A549 (cell line): ENCODE measurements around the gene ST14. TPM values are rescaled to one million over a fixed set of nuclear protein-coding genes. Genes with fewer than 3 reads are reported as not detected.

Experiments used
- ATAC-seq, 2 experiments: fragments of 200-7000 bp in 1 of 2; fragments of >200 bp in 1 of 2; cut with Nextera tagmentation in 1 of 2; cut with Tn5 transposase in 1 of 2; 3 replicates each; pipeline versions ENCODE4 v1.8.0 to v1.9.1; 2018 to 2020; ENCODE audit warnings: mild to moderate bottlenecking in 1 of 2, moderate library complexity in 1 of 2
- CTCF ChIA-PET: fragments of 300-600 bp; sonication (Branson Sonifier 250); formaldehyde crosslinking; extraction: SDS; loops from one replicate; lab custom pipeline; 2021; ENCODE audit warnings: antibody characterized with exemption, inconsistent platforms; lab: Yijun Ruan, JAX
- POLR2A ChIA-PET: fragments of 350-600 bp; formaldehyde crosslinking; extraction: SDS; loops from one replicate; lab custom pipeline; 2021; ENCODE audit warnings: antibody characterized with exemption, inconsistent platforms; lab: Yijun Ruan, JAX
- DNase-seq, 2 experiments: peaks; one replicate each; pipeline versions ENCODE4 v3.0.0 to v3.0.0-alpha.2; 2011 to 2016; ENCODE audit warnings: low read depth in 1 of 2, low spot score in 1 of 2
- FAIRE-seq: peaks from 2 replicates; lab custom pipeline; 2011; peaks lifted over from hg19 to GRCh38; lab: Jason Lieb, UNC
- H3K27ac ChIP-seq, 2 experiments: fragments of >200 bp; sonication (Bioruptor Twin); formaldehyde crosslinking; 3 replicates each; pipeline ENCODE4 v1.5.1; 2016 to 2017
- H3K4me1 ChIP-seq: fragments of >200 bp; sonication (Bioruptor Twin); formaldehyde crosslinking; 3 replicates; pipeline ENCODE4 v1.6.1; 2016
- H3K4me2 ChIP-seq: fragments of >200 bp; sonication (Bioruptor Twin); formaldehyde crosslinking; 3 replicates; pipeline ENCODE4 v1.6.1; 2016
- H3K4me3 ChIP-seq: fragments of >200 bp; sonication (Bioruptor Twin); formaldehyde crosslinking; 3 replicates; pipeline ENCODE4 v1.5.1; 2016
- H3K9me3 ChIP-seq: fragments of >200 bp; sonication (Bioruptor Twin); formaldehyde crosslinking; 3 replicates; pipeline ENCODE4 v1.6.1; 2016
- CBX8 ChIP-seq: fragments of 200-600 bp; sonication (generic); IDR thresholded peaks from 2 replicates; pipeline ENCODE4 v1.6.1; 2016
- CHD2 ChIP-seq: fragments of 150-350 bp; IDR thresholded peaks from 2 replicates; pipeline ENCODE4 v1.6.1; 2014; ENCODE audit warnings: low read length; ENCODE audit not compliant: partially characterized antibody
- EHF ChIP-seq: fragments of 250-450 bp; sonication (Bioruptor Pico); IDR thresholded peaks from 2 replicates; pipeline ENCODE4 v1.5.0; 2020; ENCODE audit warnings: mild to moderate bottlenecking
- FOSL2 ChIP-seq, 2 experiments: fragments of 450-650 bp in 1 of 2; fragments of >200 bp in 1 of 2; sonication (Bioruptor Twin) in 1 of 2; formaldehyde crosslinking; IDR thresholded peaks; 2 replicates each; pipeline versions ENCODE4 v1.5.0 to v1.6.1; 2016 to 2020; ENCODE audit warnings: mild to moderate bottlenecking in 1 of 2, moderate library complexity in 1 of 2
- HOXB5 ChIP-seq: fragments of 250-450 bp; sonication (Bioruptor Pico); IDR thresholded peaks from 2 replicates; pipeline ENCODE4 v1.5.0; 2020; ENCODE audit warnings: mild to moderate bottlenecking, moderate library complexity
- JUN ChIP-seq, 2 experiments: fragments of >200 bp; sonication (Bioruptor Twin); formaldehyde crosslinking; IDR thresholded peaks; 2 replicates in 1 of 2; 3 replicates in 1 of 2; pipeline ENCODE4 v1.6.1; 2016 to 2017
- NFE2L2 ChIP-seq: fragments of 150-350 bp; conservative IDR thresholded peaks from 2 replicates; pipeline ENCODE4 v1.6.1; 2014; ENCODE audit warnings: low read length
- PHF8 ChIP-seq: fragments of 200-600 bp; sonication (generic); IDR thresholded peaks from 2 replicates; pipeline ENCODE4 v1.6.1; 2016; ENCODE audit warnings: low read depth, mild to moderate bottlenecking, antibody characterized with exemption, moderate library complexity, borderline replicate concordance
- RARB ChIP-seq: fragments of 250-450 bp; sonication (Bioruptor Pico); IDR thresholded peaks from 2 replicates; pipeline ENCODE4 v1.8.0; 2021; ENCODE audit warnings: mild to moderate bottlenecking, moderate library complexity
- RCOR1 ChIP-seq: fragments of 150-350 bp; IDR thresholded peaks from 2 replicates; pipeline ENCODE4 v1.6.1; 2014; ENCODE audit warnings: antibody characterized with exemption, low read length, low read depth
- SMC3 ChIP-seq: fragments of >200 bp; sonication (Bioruptor Twin); formaldehyde crosslinking; IDR thresholded peaks from 3 replicates; pipeline ENCODE4 v1.6.1; 2018; ENCODE audit warnings: inconsistent platforms
- SREBF2 ChIP-seq: fragments of 450-650 bp; IDR thresholded peaks from 2 replicates; pipeline ENCODE4 v1.6.1; 2014; ENCODE audit warnings: mild to moderate bottlenecking, moderate library complexity
- ZNF302 ChIP-seq: fragments of 250-450 bp; sonication (Bioruptor Pico); IDR thresholded peaks from 2 replicates; pipeline ENCODE4 v1.9.0; 2021; ENCODE audit warnings: inconsistent platforms, mild to moderate bottlenecking, moderate library complexity
- WGBS: methylation state at CpG from one replicate; pipeline ENCODE4 v1.1.6; 2017; ENCODE audit errors: missing lambda C conversion rate; 5-methylcytosine and 5-hydroxymethylcytosine counted together
- polyA plus RNA-seq, 4 experiments: library from polyadenylated mRNA; depleted of rRNA in 3 of 4; stranded (reverse); fragments of >200 nt; fragmentation: RNase III in 1 of 4; extraction: RNeasy Plus Mini Kit Qiagen cat#74134 plus additional on column Dnase treatment in 1 of 4; gene quantifications; 2 replicates in 3 of 4; 3 replicates in 1 of 4; pipeline ENCODE4 v1.2.3, GENCODE V29; 2011 to 2017
- TF ChIP-seq, protein P1 (sequence below): fragments of 150-350 bp; IDR thresholded peaks from 2 replicates; pipeline ENCODE4 v1.6.1; 2014; ENCODE audit warnings: low read depth, mild to moderate bottlenecking, low read length
- TF ChIP-seq, protein P2 (sequence below): fragments of 250-450 bp; sonication (Bioruptor Pico); IDR thresholded peaks from 2 replicates; pipeline ENCODE4 v1.5.0; 2021; ENCODE audit warnings: mild to moderate bottlenecking, moderate library complexity, borderline replicate concordance
- TF ChIP-seq, protein P3 (sequence below): fragments of >200 bp; sonication (Bioruptor Twin); formaldehyde crosslinking; IDR thresholded peaks from 3 replicates; pipeline ENCODE4 v1.6.1; 2016
- TF ChIP-seq, protein P4 (sequence below): IDR thresholded peaks from 2 replicates; pipeline ENCODE4 v1.6.1; 2012; ENCODE audit warnings: low read depth, borderline replicate concordance
- TF ChIP-seq, protein P5 (sequence below): fragments of 250-450 bp; sonication (Bioruptor Pico); IDR thresholded peaks from 2 replicates; pipeline ENCODE4 v1.5.0; 2020; ENCODE audit warnings: low read depth, mild to moderate bottlenecking, moderate library complexity

ST14 gene
- polyA plus RNA-seq, 2 of the 4 experiments (the other 2 are of a cell fraction): 0.05 to 0.17 TPM

DNA sequence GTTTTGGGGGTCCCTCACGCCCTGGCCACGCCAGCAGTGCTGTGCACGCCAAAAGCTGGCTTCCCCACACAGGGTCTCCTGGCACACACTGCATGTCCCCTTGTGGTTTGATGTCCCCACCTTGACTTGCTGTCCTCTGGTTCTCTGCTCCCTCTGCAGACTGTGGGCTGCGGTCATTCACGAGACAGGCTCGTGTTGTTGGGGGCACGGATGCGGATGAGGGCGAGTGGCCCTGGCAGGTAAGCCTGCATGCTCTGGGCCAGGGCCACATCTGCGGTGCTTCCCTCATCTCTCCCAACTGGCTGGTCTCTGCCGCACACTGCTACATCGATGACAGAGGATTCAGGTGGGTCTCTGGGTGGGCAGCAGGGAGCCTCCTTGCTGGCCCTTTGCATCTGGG lies 40.2 kb downstream of the ST14 start:
- ATAC-seq (no peak), FAIRE-seq (no peak), DNase-seq (no peak)
- H3K9me3 ChIP-seq: no peaks in the 10 kb centered on the region
- no peaks in the 10 kb centered on the region for H3K4me1 ChIP-seq
- no peak overlapping the region for H3K4me3 ChIP-seq
- H3K4me2 ChIP-seq: no peak overlapping the region
- TF ChIP-seq FOSL2 (IDR thresholded peaks at IDR 0.05): no peak
- no peak for TF ChIP-seq FOSL2 (CRISPR knock-in tag; IDR thresholded peaks at IDR 0.05)
- no peak for TF ChIP-seq CBX8
- no peak for TF ChIP-seq JUN (IDR thresholded peaks at IDR 0.05)
- TF ChIP-seq, protein P1, sequence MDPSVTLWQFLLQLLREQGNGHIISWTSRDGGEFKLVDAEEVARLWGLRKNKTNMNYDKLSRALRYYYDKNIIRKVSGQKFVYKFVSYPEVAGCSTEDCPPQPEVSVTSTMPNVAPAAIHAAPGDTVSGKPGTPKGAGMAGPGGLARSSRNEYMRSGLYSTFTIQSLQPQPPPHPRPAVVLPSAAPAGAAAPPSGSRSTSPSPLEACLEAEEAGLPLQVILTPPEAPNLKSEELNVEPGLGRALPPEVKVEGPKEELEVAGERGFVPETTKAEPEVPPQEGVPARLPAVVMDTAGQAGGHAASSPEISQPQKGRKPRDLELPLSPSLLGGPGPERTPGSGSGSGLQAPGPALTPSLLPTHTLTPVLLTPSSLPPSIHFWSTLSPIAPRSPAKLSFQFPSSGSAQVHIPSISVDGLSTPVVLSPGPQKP: no peak
- no peak for TF ChIP-seq CHD2
- 61% methylated on average over 7 of the region's 12 CpGs for WGBS
- H3K27ac ChIP-seq: no peak overlapping the region
- ChIA-PET CTCF (interaction anchor here (1.0 to 1.6 kb wide), 3 partner anchors 13 to 662 kb away, joined by 3 to 4 read pairs (median 4); no protein-coding TSS in a partner anchor), POLR2A (no interaction called here)

DNA sequence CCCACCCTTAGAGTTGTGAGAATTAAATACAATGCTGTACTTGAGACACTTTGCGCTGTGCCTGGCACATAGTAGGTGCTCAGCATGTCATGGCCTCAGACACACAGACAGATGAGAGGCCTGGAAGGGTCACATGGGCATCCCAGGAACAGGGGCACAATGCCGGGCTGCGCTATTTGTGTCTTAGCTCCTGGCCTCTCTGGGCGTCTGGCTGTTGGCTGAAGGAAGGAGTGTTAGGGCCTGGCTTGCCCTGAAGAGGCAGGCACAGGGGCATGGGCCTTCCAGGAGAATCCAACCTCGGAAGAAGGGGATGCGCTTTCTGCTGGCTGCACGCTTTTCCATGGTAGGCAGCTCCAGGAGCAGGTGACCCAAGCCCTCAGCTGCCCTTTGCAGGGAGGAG lies 41.4 kb downstream of the ST14 start:
- no peak for FAIRE-seq
- Histone ChIP-seq H3K4me1 (no peaks in the 10 kb centered on the region), H3K9me3 (no peaks in the 10 kb centered on the region), H3K4me2 (no peak overlapping the region), H3K27ac (no peak overlapping the region), H3K4me3 (no peak overlapping the region)
- ATAC-seq: no peak
- 63% methylated on average over 4 of the region's 7 CpGs for WGBS
- ChIA-PET POLR2A (no interaction called here), CTCF (interaction anchor here (1.0 to 2.1 kb wide), 3 partner anchors 9 to 661 kb away, joined by 3 to 6 read pairs (median 4); no protein-coding TSS in a partner anchor)
- DNase-seq: no peak
- no peak for TF ChIP-seq SREBF2
- TF ChIP-seq, protein P2, sequence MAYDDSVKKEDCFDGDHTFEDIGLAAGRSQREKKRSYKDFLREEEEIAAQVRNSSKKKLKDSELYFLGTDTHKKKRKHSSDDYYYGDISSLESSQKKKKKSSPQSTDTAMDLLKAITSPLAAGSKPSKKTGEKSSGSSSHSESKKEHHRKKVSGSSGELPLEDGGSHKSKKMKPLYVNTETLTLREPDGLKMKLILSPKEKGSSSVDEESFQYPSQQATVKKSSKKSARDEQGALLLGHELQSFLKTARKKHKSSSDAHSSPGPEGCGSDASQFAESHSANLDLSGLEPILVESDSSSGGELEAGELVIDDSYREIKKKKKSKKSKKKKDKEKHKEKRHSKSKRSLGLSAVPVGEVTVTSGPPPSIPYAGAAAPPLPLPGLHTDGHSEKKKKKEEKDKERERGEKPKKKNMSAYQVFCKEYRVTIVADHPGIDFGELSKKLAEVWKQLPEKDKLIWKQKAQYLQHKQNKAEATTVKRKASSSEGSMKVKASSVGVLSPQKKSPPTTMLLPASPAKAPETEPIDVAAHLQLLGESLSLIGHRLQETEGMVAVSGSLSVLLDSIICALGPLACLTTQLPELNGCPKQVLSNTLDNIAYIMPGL (CRISPR knock-in tag): no peak
- TF ChIP-seq SMC3: no peak
- no peak for TF ChIP-seq HOXB5 (CRISPR knock-in tag)
- TF ChIP-seq FOSL2 (IDR thresholded peaks at IDR 0.05): no peak
- no peak for TF ChIP-seq FOSL2 (CRISPR knock-in tag; IDR thresholded peaks at IDR 0.05)
- TF ChIP-seq, protein P3, sequence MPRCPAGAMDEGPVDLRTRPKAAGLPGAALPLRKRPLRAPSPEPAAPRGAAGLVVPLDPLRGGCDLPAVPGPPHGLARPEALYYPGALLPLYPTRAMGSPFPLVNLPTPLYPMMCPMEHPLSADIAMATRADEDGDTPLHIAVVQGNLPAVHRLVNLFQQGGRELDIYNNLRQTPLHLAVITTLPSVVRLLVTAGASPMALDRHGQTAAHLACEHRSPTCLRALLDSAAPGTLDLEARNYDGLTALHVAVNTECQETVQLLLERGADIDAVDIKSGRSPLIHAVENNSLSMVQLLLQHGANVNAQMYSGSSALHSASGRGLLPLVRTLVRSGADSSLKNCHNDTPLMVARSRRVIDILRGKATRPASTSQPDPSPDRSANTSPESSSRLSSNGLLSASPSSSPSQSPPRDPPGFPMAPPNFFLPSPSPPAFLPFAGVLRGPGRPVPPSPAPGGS: no peak
- TF ChIP-seq ZNF302 (CRISPR knock-in tag): no peak
- TF ChIP-seq, protein P4, sequence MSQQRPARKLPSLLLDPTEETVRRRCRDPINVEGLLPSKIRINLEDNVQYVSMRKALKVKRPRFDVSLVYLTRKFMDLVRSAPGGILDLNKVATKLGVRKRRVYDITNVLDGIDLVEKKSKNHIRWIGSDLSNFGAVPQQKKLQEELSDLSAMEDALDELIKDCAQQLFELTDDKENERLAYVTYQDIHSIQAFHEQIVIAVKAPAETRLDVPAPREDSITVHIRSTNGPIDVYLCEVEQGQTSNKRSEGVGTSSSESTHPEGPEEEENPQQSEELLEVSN: no peak
- TF ChIP-seq NFE2L2: no peak
- TF ChIP-seq, protein P5, sequence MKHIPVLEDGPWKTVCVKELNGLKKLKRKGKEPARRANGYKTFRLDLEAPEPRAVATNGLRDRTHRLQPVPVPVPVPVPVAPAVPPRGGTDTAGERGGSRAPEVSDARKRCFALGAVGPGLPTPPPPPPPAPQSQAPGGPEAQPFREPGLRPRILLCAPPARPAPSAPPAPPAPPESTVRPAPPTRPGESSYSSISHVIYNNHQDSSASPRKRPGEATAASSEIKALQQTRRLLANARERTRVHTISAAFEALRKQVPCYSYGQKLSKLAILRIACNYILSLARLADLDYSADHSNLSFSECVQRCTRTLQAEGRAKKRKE (CRISPR knock-in tag): no peak
- TF ChIP-seq RARB (CRISPR knock-in tag): no peak
- no peak for TF ChIP-seq EHF (CRISPR knock-in tag)
- TF ChIP-seq, protein P1: no peak
- TF ChIP-seq RCOR1: no peak
- TF ChIP-seq PHF8: no peak
